GM21576 (cell line): ENCODE measurements around the gene NEDD4L.
"Not testable (repeated sequence)": the region's sequence is repeated elsewhere in the genome, so short reads cannot be mapped to it uniquely, and the experiment has no call there.

Experiments used
- ATAC-seq: cut with Tn5 transposase; IDR thresholded peaks from one replicate; pipeline ENCODE4 v1.9.1; 2021; ENCODE audit warnings: mild to moderate bottlenecking, moderate library complexity; ENCODE audit not compliant: unreplicated experiment

NEDD4L gene

GRCh38 chr18:58146099-58146498 is 102.1 kb downstream of the NEDD4L start:
- ATAC-seq = no peak

- no peak for ATAC-seq
Observed at GRCh38 chr18:58148954-58149471, 105.0 kb downstream of the NEDD4L start.

GRCh38 chr18:58150772-58151171 is 106.7 kb downstream of the NEDD4L start:
- no peak for ATAC-seq

GRCh38 chr18:58152216-58152615 is 108.2 kb downstream of the NEDD4L start:
- ATAC-seq = no peak

- no peak for ATAC-seq
Observed at GRCh38 chr18:58152891-58153290, 108.9 kb downstream of the NEDD4L start.

GRCh38 chr18:58156516-58156915 is 112.5 kb downstream of the NEDD4L start:
- no peak for ATAC-seq

- no peak for ATAC-seq
Observed at GRCh38 chr18:58157237-58157636, 113.2 kb downstream of the NEDD4L start.

GRCh38 chr18:58158008-58158407 is 114.0 kb downstream of the NEDD4L start:
- ATAC-seq = no peak

- no peak for ATAC-seq
Observed at GRCh38 chr18:58158459-58158858, 114.4 kb downstream of the NEDD4L start.

GRCh38 chr18:58161659-58162058 is 117.6 kb downstream of the NEDD4L start:
- ATAC-seq = no peak

GRCh38 chr18:58162127-58162526 is 118.1 kb downstream of the NEDD4L start:
- no peak for ATAC-seq

- ATAC-seq = no peak
Observed at GRCh38 chr18:58163004-58163590, 119.1 kb downstream of the NEDD4L start.

- no peak for ATAC-seq
Observed at GRCh38 chr18:58166278-58166844, 122.3 kb downstream of the NEDD4L start.

GRCh38 chr18:58167073-58167472 is 123.0 kb downstream of the NEDD4L start:
- ATAC-seq = no peak

GRCh38 chr18:58168221-58168620 is 124.2 kb downstream of the NEDD4L start:
- no peak for ATAC-seq

GRCh38 chr18:58168993-58169392 is 125.0 kb downstream of the NEDD4L start:
- ATAC-seq = no peak

- no peak for ATAC-seq
Observed at GRCh38 chr18:58169472-58169871, 125.4 kb downstream of the NEDD4L start.

GRCh38 chr18:58170036-58170435 is 126.0 kb downstream of the NEDD4L start:
- not testable (repeated sequence) for ATAC-seq

- ATAC-seq = no peak
Observed at GRCh38 chr18:58172031-58172430, 128.0 kb downstream of the NEDD4L start.

GRCh38 chr18:58174285-58174684 is 130.3 kb downstream of the NEDD4L start:
- no peak for ATAC-seq

GRCh38 chr18:58175122-58175785 is 131.2 kb downstream of the NEDD4L start:
- no peak for ATAC-seq

GRCh38 chr18:58175786-58176176 is 131.8 kb downstream of the NEDD4L start:
- no peak for ATAC-seq
